Effector memory CD8-positive, alpha-beta T cell (primary cell): ENCODE results near the gene IGF2BP3.

Experiments
- ATAC-seq: fragments of 150-1000 bp; cut with Tn5 transposase; replicated peaks from 2 replicates; pipeline ENCODE4 v1.10.0; 2021; ENCODE audit warnings: mild to moderate bottlenecking, moderate library complexity
- DNase-seq, 3 experiments: peaks; one replicate each; pipeline ENCODE4 v3.0.0; 2021
- H3K27ac Mint-ChIP-seq, 2 donors: one replicate each; pipeline ENCODE4 v1.8.0; 2022; ENCODE audit warnings: mild to moderate bottlenecking in 2 of 2, mixed read lengths in 2 of 2, moderate library complexity in 2 of 2
- H3K27me3 Mint-ChIP-seq, 2 donors: one replicate each; pipeline ENCODE4 v1.8.0; 2022; ENCODE audit warnings: mixed read lengths in 2 of 2
- H3K36me3 Mint-ChIP-seq: one replicate; pipeline ENCODE4 v1.8.0; 2022; ENCODE audit warnings: mild to moderate bottlenecking, moderate library complexity, mixed read lengths; ENCODE audit not compliant: insufficient read depth
- H3K4me1 Mint-ChIP-seq, 2 donors: one replicate each; pipeline ENCODE4 v1.8.0; 2022; ENCODE audit warnings: low read depth in 2 of 2, mixed read lengths in 2 of 2
- H3K4me3 Mint-ChIP-seq, 2 donors: one replicate each; pipeline ENCODE4 v1.8.0; 2022; ENCODE audit warnings: mild to moderate bottlenecking in 2 of 2, mixed read lengths in 2 of 2, moderate library complexity in 2 of 2
- H3K9me3 Mint-ChIP-seq, 2 donors: one replicate each; pipeline ENCODE4 v1.8.0; 2022; ENCODE audit warnings: mixed read lengths in 2 of 2

IGF2BP3 gene

DNA sequence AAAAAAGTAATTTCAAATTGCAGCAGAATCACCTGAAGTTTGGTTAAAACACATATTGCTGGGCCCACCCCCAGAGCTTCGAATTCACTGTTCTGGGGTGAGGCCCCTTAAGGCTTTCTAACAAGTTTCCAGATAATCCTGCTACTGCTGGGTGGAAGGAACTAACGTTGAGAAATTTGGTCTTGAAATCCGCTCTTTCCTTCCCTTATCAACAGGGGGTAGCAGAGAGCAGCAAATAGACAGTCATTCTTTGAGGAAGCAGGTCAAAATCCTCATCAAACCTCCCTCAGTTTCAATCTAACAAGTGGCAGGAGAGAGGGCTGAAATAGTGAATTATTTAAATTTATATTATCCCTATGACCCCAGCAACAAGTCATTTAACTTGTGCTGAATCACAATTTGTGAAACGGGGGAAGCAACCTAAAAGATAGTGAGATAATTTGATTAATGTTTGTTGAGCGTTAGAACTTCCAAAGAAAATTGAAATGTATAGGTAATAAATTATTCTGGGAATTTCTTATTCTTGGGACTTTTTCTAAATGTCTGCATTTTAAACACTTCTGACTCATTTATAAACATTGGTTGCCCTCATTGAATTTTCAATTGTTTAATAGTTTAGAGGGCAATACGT lies 192.8 kb downstream of the IGF2BP3 start:
- Mint-ChIP-seq H3K27me3 (no peaks in the 10 kb centered on the region), H3K4me3 (no peak overlapping the region), H3K27ac (no peak overlapping the region), H3K9me3 (no peaks in the 10 kb centered on the region), H3K36me3 (no peaks in the 10 kb centered on the region), H3K4me1 (peaks cover 7 to 9% of the 10 kb centered on the region in 2 donors)
- ATAC-seq (peak; percentile 52), DNase-seq (peak; percentile 29 to 39 (median 37))

GRCh38 chr7:23276947-23277346 lies 193.3 kb downstream of the IGF2BP3 start:
- Mint-ChIP-seq H3K9me3 (no peaks in the 10 kb centered on the region), H3K27me3 (peaks cover 0 to 4% of the 10 kb centered on the region in 2 donors)

GRCh38 chr7:23276376-23276775 lies 193.9 kb downstream of the IGF2BP3 start:
- Mint-ChIP-seq H3K4me1 (peaks cover 7 to 9% of the 10 kb centered on the region in 2 donors), H3K27me3 (peaks cover 0 to 5% of the 10 kb centered on the region in 2 donors), H3K4me3 (no peak overlapping the region), H3K9me3 (no peaks in the 10 kb centered on the region), H3K36me3 (no peaks in the 10 kb centered on the region), H3K27ac (no peak overlapping the region)
- no peak for ATAC-seq
- DNase-seq = no peak

More at GRCh38 chr7:23276947-23277346, 193.3 kb downstream of the IGF2BP3 start:
- Mint-ChIP-seq H3K27ac (peak overlapping the region in 1 of 2 donors; percentile 28), H3K4me1 (peaks cover 7 to 9% of the 10 kb centered on the region in 2 donors), H3K36me3 (no peaks in the 10 kb centered on the region), H3K4me3 (no peak overlapping the region)
- ATAC-seq (no peak), DNase-seq (no peak)

GRCh38 chr7:23275912-23276311 lies 194.4 kb downstream of the IGF2BP3 start:
- DNase-seq (no peak), ATAC-seq (no peak)
- peaks cover 0 to 5% of the 10 kb centered on the region in 2 donors for H3K27me3 Mint-ChIP-seq
- no peak overlapping the region for H3K27ac Mint-ChIP-seq
- H3K36me3 Mint-ChIP-seq = no peaks in the 10 kb centered on the region
- H3K4me3 Mint-ChIP-seq = no peak overlapping the region
- no peaks in the 10 kb centered on the region for H3K9me3 Mint-ChIP-seq
- peaks cover 7 to 9% of the 10 kb centered on the region in 2 donors for H3K4me1 Mint-ChIP-seq

DNA sequence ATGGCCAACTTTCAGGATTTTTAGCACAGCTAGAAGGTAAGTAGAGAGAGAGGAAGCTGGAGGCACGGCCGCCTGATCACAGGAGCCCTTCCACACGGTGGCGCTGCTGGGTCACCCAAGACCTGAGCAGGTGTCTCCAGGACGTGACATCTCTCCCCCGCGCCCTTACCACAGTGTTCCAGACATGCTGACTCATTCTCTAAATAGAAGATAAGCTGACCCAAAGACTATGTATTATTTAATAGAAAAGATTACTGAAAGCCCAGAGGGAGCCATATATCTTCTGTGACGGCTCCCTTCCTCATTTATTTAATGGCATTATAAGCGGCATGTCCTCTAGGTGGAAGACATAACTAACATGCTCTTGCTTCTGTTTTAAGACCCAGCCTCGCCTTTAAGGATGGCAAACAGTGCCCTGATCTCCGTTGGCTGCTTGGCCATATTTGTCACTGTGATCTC lies 197.1 kb downstream of the IGF2BP3 start:
- DNase-seq = peak; percentile 80 to 84 (median 82)
- Mint-ChIP-seq H3K36me3 (no peaks in the 10 kb centered on the region), H3K4me3 (peak overlapping the region; percentile 40 to 55), H3K27ac (peak overlapping the region in 1 of 2 donors; percentile 4), H3K27me3 (peaks cover 17% of the 10 kb centered on the region in 2 donors), H3K4me1 (peaks cover 7 to 9% of the 10 kb centered on the region in 2 donors), H3K9me3 (no peaks in the 10 kb centered on the region)
- ATAC-seq = peak; percentile 98

DNA sequence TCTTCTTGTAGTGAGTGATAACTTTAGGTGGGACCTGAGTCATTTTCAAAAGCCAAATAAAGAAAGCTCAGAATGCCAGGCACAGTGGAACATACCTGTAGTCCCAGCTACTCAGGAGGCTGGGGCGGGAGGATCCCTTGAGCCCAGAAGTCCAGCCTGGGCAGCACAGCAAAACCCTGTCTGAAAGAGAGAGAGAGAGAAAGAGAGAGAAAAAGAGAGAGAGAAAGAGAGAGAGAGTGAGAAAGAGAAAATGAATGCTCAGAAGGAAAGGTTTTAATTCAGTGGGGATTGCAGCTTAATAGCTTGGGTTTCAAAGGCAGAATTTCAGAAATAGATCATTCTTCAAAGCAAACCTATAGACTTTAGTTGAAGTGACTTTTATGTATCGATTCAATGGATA lies 198.0 kb downstream of the IGF2BP3 start:
- DNase-seq (no peak), ATAC-seq (no peak)
- Mint-ChIP-seq H3K27ac (no peak overlapping the region), H3K4me1 (peaks cover 7 to 9% of the 10 kb centered on the region in 2 donors), H3K9me3 (no peaks in the 10 kb centered on the region), H3K4me3 (no peak overlapping the region), H3K27me3 (peaks cover 23 to 24% of the 10 kb centered on the region in 2 donors), H3K36me3 (no peaks in the 10 kb centered on the region)

- DNase-seq (no peak), ATAC-seq (no peak)
- no peak overlapping the region for H3K4me3 Mint-ChIP-seq
- no peak overlapping the region for H3K27ac Mint-ChIP-seq
- peaks cover 36% of the 10 kb centered on the region in 2 donors for H3K27me3 Mint-ChIP-seq
- peaks cover 7 to 9% of the 10 kb centered on the region in 2 donors for H3K4me1 Mint-ChIP-seq
- no peaks in the 10 kb centered on the region for H3K9me3 Mint-ChIP-seq
- H3K36me3 Mint-ChIP-seq = no peaks in the 10 kb centered on the region
Observed at GRCh38 chr7:23268746-23269145, 201.5 kb downstream of the IGF2BP3 start.

DNA sequence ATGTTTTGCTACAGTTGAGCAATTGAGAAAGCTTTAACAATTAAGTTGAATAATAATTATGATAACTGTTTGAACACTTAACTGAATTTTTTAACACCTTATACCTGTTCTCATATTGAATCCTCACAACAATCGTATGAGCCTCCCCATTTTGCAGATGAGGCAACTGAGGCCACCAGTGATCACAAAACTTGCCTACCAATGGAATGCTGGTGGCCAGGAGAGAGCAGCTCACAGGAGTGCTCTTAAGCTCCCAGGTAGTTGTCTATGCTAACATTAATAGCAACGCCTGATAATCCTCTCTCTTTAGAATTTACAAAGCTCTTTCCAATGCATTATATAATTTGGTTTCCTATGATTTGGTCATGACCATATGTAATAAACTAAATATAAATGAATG lies 202.1 kb downstream of the IGF2BP3 start:
- Mint-ChIP-seq H3K9me3 (no peaks in the 10 kb centered on the region), H3K27ac (no peak overlapping the region), H3K4me3 (no peak overlapping the region), H3K36me3 (no peaks in the 10 kb centered on the region), H3K27me3 (peaks cover 36% of the 10 kb centered on the region in 2 donors), H3K4me1 (peaks cover 4 to 5% of the 10 kb centered on the region in 2 donors)
- ATAC-seq (no peak), DNase-seq (no peak)

GRCh38 chr7:23267357-23267756 lies 202.9 kb downstream of the IGF2BP3 start:
- H3K27ac Mint-ChIP-seq = no peak overlapping the region
- ATAC-seq = no peak
- H3K36me3 Mint-ChIP-seq = no peaks in the 10 kb centered on the region

GRCh38 chr7:23266918-23267317 lies 203.4 kb downstream of the IGF2BP3 start:
- H3K36me3 Mint-ChIP-seq = no peaks in the 10 kb centered on the region
- H3K27me3 Mint-ChIP-seq = peaks cover 32 to 36% of the 10 kb centered on the region in 2 donors
- H3K9me3 Mint-ChIP-seq = no peaks in the 10 kb centered on the region
- no peak overlapping the region for H3K4me3 Mint-ChIP-seq
- H3K4me1 Mint-ChIP-seq = no peaks in the 10 kb centered on the region
- DNase-seq = no peak
- ATAC-seq = no peak
- no peak overlapping the region for H3K27ac Mint-ChIP-seq

More at GRCh38 chr7:23267357-23267756, 202.9 kb downstream of the IGF2BP3 start:
- no peaks in the 10 kb centered on the region for H3K4me1 Mint-ChIP-seq
- no peaks in the 10 kb centered on the region for H3K9me3 Mint-ChIP-seq
- peaks cover 36% of the 10 kb centered on the region in 2 donors for H3K27me3 Mint-ChIP-seq
- no peak overlapping the region for H3K4me3 Mint-ChIP-seq
- no peak for DNase-seq

DNA sequence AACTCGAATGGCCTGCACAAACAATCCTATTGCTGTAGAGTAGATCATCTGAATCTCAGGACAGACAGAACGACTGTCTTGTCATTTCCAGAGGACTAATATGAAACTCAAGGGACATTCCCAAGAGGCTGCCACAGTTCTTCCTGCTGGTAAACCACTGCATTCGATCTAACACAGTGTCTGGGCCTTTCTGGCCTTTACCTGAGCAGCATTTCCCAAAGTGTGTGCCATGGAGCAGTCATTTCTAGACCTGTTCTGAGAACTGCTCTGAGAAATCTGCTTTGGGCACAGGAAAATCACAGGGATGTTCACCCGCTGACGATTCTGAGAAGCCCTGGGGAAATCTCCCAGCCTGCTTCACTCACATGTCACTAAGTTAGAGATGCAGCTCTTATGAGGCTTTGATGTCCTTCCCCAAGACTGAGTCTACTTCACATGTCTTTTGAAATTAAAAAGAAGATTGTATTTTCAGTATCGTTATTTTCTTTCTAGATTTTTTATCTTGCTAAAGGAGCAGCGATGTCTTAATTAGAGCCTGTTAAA lies 205.3 kb downstream of the IGF2BP3 start:
- Mint-ChIP-seq H3K4me1 (no peaks in the 10 kb centered on the region), H3K36me3 (no peaks in the 10 kb centered on the region), H3K9me3 (no peaks in the 10 kb centered on the region), H3K27me3 (peaks cover 31 to 42% of the 10 kb centered on the region in 2 donors), H3K4me3 (no peak overlapping the region), H3K27ac (no peak overlapping the region)
- no peak for DNase-seq
- no peak for ATAC-seq

- ATAC-seq (peak; percentile 87), DNase-seq (peak; percentile 35 to 39 (median 36))
- H3K4me1 Mint-ChIP-seq = no peaks in the 10 kb centered on the region
- H3K4me3 Mint-ChIP-seq = no peak overlapping the region
- H3K9me3 Mint-ChIP-seq = no peaks in the 10 kb centered on the region
- peaks cover 30 to 43% of the 10 kb centered on the region in 2 donors for H3K27me3 Mint-ChIP-seq
- no peak overlapping the region for H3K27ac Mint-ChIP-seq
- H3K36me3 Mint-ChIP-seq = no peaks in the 10 kb centered on the region
Observed at GRCh38 chr7:23261843-23262452, 208.3 kb downstream of the IGF2BP3 start.

GRCh38 chr7:23260371-23260770 lies 209.9 kb downstream of the IGF2BP3 start:
- no peak overlapping the region for H3K4me3 Mint-ChIP-seq
- peaks cover 33 to 49% of the 10 kb centered on the region in 2 donors for H3K27me3 Mint-ChIP-seq
- ATAC-seq = no peak

More at GRCh38 chr7:23260371-23260770, 209.9 kb downstream of the IGF2BP3 start:
- H3K9me3 Mint-ChIP-seq = no peaks in the 10 kb centered on the region
- H3K27ac Mint-ChIP-seq = no peak overlapping the region
- H3K36me3 Mint-ChIP-seq = no peaks in the 10 kb centered on the region
- H3K4me1 Mint-ChIP-seq = no peaks in the 10 kb centered on the region
- DNase-seq = no peak
